Activated CD4-positive, alpha-beta T cell treated with anti-CD3 and anti-CD28 coated beads, Interleukin-2, amount 10 ng/mL, durations not matched to agents 7 days and 5 days (primary cell): Measurements from ENCODE around the gene CLSTN2. TPM values are rescaled to one million over a fixed set of nuclear protein-coding genes. Genes with fewer than 3 reads are reported as not detected.

Experiments
- CTCF ChIA-PET: fragments of 350-600 bp; sonication (Branson Sonifier 250); formaldehyde crosslinking; loops from one replicate; lab custom pipeline; 2021; ENCODE audit warnings: antibody characterized with exemption; lab: Charles Lee
- POLR2A ChIA-PET: fragments of 350-600 bp; sonication (Branson Sonifier 250); formaldehyde crosslinking; loops from one replicate; lab custom pipeline; 2021; ENCODE audit warnings: antibody characterized with exemption; lab: Charles Lee
- DNase-seq: peaks from one replicate; pipeline ENCODE4 v3.0.0-alpha.2; 2020
- H3K27ac Mint-ChIP-seq: one replicate; pipeline ENCODE4 v1.8.0; 2021; ENCODE audit warnings: mild to moderate bottlenecking, moderate library complexity, mixed read lengths
- H3K27me3 Mint-ChIP-seq: one replicate; pipeline ENCODE4 v1.8.0; 2021; ENCODE audit warnings: mixed read lengths
- H3K36me3 Mint-ChIP-seq: one replicate; pipeline ENCODE4 v1.8.0; 2021; ENCODE audit warnings: low read depth, mixed read lengths
- H3K4me1 Mint-ChIP-seq: one replicate; pipeline ENCODE4 v1.8.0; 2021; ENCODE audit warnings: mixed read lengths
- H3K4me3 Mint-ChIP-seq: one replicate; pipeline ENCODE4 v1.8.0; 2021; ENCODE audit warnings: mild to moderate bottlenecking, moderate library complexity, mixed read lengths
- H3K9me3 Mint-ChIP-seq: one replicate; pipeline ENCODE4 v1.8.0; 2021; ENCODE audit warnings: mixed read lengths
- total RNA-seq, 2 experiments: library from RNA; stranded (reverse); gene quantifications; one replicate each; pipeline ENCODE4 v1.2.3, GENCODE V29; 2021

Gene CLSTN2
- total RNA-seq, 2 experiments from 2014 or later: not detected

DNA sequence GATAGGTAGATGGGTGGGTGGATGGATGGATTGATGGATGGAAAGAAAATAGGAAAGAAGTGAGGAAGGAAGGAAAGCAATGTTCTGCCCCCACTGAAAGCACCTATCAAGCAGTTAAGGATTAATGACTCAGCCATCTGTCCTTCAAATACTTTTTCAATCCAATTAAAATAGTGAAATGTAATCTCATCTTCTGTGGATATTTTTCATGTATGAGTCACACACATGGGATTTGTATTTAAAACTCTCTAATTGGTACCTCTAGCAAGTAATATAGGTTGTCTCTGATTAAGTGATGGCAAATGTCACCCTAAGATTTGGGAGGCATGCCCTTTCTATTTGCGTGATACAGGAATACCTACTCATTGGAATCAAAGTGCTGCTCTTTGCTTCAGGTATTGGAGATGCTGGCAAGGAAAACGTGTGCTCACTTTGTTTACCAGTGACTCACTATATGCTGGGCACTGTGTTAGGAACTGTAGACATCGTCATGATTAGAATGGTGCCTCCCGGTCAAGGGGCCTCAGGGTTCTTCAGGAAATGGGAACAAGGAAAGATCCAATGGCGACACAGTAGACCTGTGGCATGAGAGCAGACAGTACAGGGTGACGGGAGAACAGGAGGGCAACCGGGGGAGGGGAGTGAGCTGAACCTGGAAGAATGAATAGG lies 230.1 kb downstream of the CLSTN2 start:
- Mint-ChIP-seq H3K27me3 (peaks cover under 1% of the 10 kb centered on the region), H3K36me3 (no peaks in the 10 kb centered on the region), H3K27ac (no peak overlapping the region), H3K4me1 (no peaks in the 10 kb centered on the region), H3K4me3 (no peak overlapping the region), H3K9me3 (no peaks in the 10 kb centered on the region)
- ChIA-PET POLR2A (interaction anchor here (0.7 kb wide), 1 partner anchor 1199 kb away, joined by 3 read pairs; no protein-coding TSS in a partner anchor), CTCF (no interaction called here)
- DNase-seq: no peak

GRCh38 chr3:140165781-140166180 lies 230.8 kb downstream of the CLSTN2 start:
- ChIA-PET CTCF (no interaction called here), POLR2A (interaction anchor here (0.7 kb wide), 1 partner anchor 1199 kb away, joined by 3 read pairs; no protein-coding TSS in a partner anchor)
- no peak overlapping the region for H3K4me3 Mint-ChIP-seq
- no peaks in the 10 kb centered on the region for H3K4me1 Mint-ChIP-seq
- peaks cover 3% of the 10 kb centered on the region for H3K27me3 Mint-ChIP-seq
- no peak overlapping the region for H3K27ac Mint-ChIP-seq
- H3K9me3 Mint-ChIP-seq: no peaks in the 10 kb centered on the region
- no peaks in the 10 kb centered on the region for H3K36me3 Mint-ChIP-seq
- DNase-seq: no peak

DNA sequence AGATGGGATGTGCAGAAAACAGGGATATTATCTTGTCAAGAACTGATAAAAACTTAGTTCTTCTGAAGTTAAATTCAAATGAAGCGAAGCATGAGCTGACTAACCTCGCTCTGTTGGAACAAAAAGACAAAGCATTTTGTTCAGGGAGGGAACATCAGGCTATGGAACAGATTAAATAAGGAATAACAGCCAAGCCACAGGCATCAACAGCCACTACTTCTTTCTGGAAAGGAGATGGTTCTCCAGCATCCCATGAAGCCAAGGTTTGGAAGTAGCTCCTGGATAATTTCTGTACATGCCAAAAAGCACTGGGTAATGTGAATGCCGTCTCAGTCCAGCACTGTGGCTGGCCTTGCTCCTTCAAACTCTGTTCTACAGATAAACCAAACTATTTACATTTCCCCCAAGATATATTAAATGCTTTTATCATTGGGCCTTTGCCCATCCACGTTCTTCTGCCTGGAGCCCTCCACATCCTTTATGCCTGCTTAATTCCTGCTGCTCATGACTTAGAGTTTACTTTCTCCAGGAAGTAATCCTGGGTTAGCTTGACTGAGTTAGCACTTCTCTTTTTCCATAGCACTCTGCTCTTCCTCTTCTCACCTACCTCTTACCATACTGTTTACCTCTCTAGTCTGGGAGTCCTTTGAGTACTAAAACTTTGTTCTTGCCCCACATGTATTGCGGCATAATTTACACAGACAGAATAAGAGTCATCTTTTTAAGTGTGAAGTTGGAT lies 232.0 kb downstream of the CLSTN2 start:
- POLR2A ChIA-PET: no interaction called here
- CTCF ChIA-PET: no interaction called here
- Mint-ChIP-seq H3K4me3 (no peak overlapping the region), H3K27me3 (peaks cover 3% of the 10 kb centered on the region), H3K27ac (no peak overlapping the region), H3K9me3 (no peaks in the 10 kb centered on the region), H3K4me1 (no peaks in the 10 kb centered on the region), H3K36me3 (no peaks in the 10 kb centered on the region)
- no peak for DNase-seq

- Mint-ChIP-seq H3K4me1 (no peaks in the 10 kb centered on the region), H3K36me3 (no peaks in the 10 kb centered on the region), H3K27me3 (peaks cover 3% of the 10 kb centered on the region), H3K4me3 (no peak overlapping the region), H3K27ac (no peak overlapping the region), H3K9me3 (no peaks in the 10 kb centered on the region)
- CTCF ChIA-PET: no interaction called here
- POLR2A ChIA-PET: no interaction called here
- DNase-seq: no peak
These were observed 232.8 kb downstream of the CLSTN2 start for GRCh38 chr3:140167600-140168281.

GRCh38 chr3:140170612-140171011 lies 235.6 kb downstream of the CLSTN2 start:
- CTCF ChIA-PET: no interaction called here
- H3K27me3 Mint-ChIP-seq: peaks cover 5% of the 10 kb centered on the region
- no peak overlapping the region for H3K4me3 Mint-ChIP-seq
- H3K4me1 Mint-ChIP-seq: no peaks in the 10 kb centered on the region
- H3K27ac Mint-ChIP-seq: no peak overlapping the region
- H3K36me3 Mint-ChIP-seq: no peaks in the 10 kb centered on the region
- POLR2A ChIA-PET: no interaction called here
- H3K9me3 Mint-ChIP-seq: no peaks in the 10 kb centered on the region
- no peak for DNase-seq

DNA sequence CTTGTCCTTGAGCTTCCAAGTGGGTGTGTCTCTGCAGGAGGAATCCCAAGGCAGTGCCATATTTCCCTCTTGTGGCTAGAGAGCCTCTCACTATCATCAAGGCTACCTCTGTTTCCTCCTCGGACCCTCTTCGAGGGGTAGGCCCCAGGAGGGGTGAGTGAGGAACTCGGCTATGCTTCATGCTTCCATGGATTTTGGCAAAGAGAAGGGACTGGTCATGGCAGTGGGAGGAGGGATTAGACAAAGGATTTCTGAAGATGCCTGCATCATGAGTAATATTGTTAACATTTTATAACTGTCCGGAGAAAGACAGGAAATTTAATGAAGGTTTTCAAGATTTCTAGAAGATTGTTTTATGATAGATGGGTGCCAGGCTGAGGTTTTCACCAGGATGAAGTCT lies 241.5 kb downstream of the CLSTN2 start:
- ChIA-PET POLR2A (no interaction called here), CTCF (no interaction called here)
- Mint-ChIP-seq H3K9me3 (no peaks in the 10 kb centered on the region), H3K4me1 (no peaks in the 10 kb centered on the region), H3K4me3 (no peak overlapping the region), H3K36me3 (no peaks in the 10 kb centered on the region), H3K27me3 (peaks cover 2% of the 10 kb centered on the region), H3K27ac (no peak overlapping the region)
- DNase-seq: no peak

DNA sequence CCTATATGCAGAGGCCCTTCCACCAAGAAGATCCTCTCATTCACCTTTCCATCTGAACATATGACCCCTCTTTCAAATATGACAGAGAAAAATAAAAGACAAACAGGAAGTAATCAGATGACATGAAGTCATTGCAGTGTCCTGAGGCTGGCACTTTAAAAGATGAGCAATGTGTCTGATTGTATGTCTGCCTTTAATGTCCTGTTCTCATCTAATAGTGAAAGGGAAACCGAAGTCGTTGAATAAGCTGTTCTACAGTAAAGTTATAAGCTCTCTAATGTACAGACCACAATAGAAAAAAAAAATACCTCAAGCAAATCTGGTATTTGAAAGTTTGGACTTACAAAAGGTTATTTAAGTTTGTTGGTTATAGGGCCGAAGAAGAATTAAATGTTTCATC lies 243.0 kb downstream of the CLSTN2 start:
- no peaks in the 10 kb centered on the region for H3K4me1 Mint-ChIP-seq
- POLR2A ChIA-PET: no interaction called here
- H3K36me3 Mint-ChIP-seq: no peaks in the 10 kb centered on the region
- H3K9me3 Mint-ChIP-seq: no peaks in the 10 kb centered on the region
- H3K4me3 Mint-ChIP-seq: no peak overlapping the region
- no peak for DNase-seq
- H3K27me3 Mint-ChIP-seq: peaks cover 2% of the 10 kb centered on the region
- CTCF ChIA-PET: interaction anchor here (1.2 kb wide), 1 partner anchor 27 kb away, joined by 3 read pairs; no protein-coding TSS in a partner anchor
- H3K27ac Mint-ChIP-seq: no peak overlapping the region

GRCh38 chr3:140178482-140178881 lies 243.5 kb downstream of the CLSTN2 start:
- no peaks in the 10 kb centered on the region for H3K4me1 Mint-ChIP-seq
- no peaks in the 10 kb centered on the region for H3K9me3 Mint-ChIP-seq
- H3K27ac Mint-ChIP-seq: no peak overlapping the region
- POLR2A ChIA-PET: no interaction called here
- no peaks in the 10 kb centered on the region for H3K36me3 Mint-ChIP-seq
- H3K27me3 Mint-ChIP-seq: peaks cover 2% of the 10 kb centered on the region
- no peak for DNase-seq
- H3K4me3 Mint-ChIP-seq: no peak overlapping the region
- CTCF ChIA-PET: interaction anchor here (1.2 kb wide), 1 partner anchor 27 kb away, joined by 3 read pairs; no protein-coding TSS in a partner anchor

- H3K36me3 Mint-ChIP-seq: no peaks in the 10 kb centered on the region
- H3K4me3 Mint-ChIP-seq: no peak overlapping the region
- H3K27ac Mint-ChIP-seq: no peak overlapping the region
- H3K27me3 Mint-ChIP-seq: no peaks in the 10 kb centered on the region
- no peaks in the 10 kb centered on the region for H3K4me1 Mint-ChIP-seq
- DNase-seq: no peak
- ChIA-PET CTCF (no interaction called here), POLR2A (no interaction called here)
- H3K9me3 Mint-ChIP-seq: no peaks in the 10 kb centered on the region
These were observed 245.6 kb downstream of the CLSTN2 start for GRCh38 chr3:140180603-140181002.

- ChIA-PET CTCF (interaction anchor here (0.6 to 0.7 kb wide), 2 partner anchors 248 to 356 kb away, joined by 3 read pairs; no protein-coding TSS in a partner anchor), POLR2A (no interaction called here)
- no peak overlapping the region for H3K27ac Mint-ChIP-seq
- no peaks in the 10 kb centered on the region for H3K4me1 Mint-ChIP-seq
- no peaks in the 10 kb centered on the region for H3K27me3 Mint-ChIP-seq
- no peak for DNase-seq
- H3K36me3 Mint-ChIP-seq: no peaks in the 10 kb centered on the region
- no peak overlapping the region for H3K4me3 Mint-ChIP-seq
- no peaks in the 10 kb centered on the region for H3K9me3 Mint-ChIP-seq
These were observed 250.4 kb downstream of the CLSTN2 start for GRCh38 chr3:140185375-140185774.

DNA sequence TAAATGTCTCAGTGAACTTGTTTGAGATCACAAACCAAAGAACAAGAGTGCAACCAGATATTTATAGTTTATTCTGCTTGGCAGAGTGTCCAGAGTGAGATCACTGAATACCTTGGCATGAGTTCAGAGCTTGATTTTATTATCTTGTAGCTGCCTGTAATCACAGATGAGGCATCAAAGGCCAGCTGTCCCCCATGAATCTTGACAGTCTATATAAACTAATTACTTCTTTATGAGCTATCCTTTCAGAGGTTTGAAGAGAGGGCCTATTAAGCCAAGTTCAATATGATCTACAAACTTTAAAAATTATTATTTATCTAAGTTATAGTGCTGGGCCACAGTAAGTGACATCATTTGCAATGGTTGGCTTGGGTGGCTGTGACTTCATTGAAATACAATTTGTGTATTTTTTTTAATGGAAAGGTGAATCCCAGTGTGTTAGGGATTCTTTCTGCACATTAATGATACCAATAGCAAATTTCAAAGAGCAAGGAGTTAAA lies 251.5 kb downstream of the CLSTN2 start:
- DNase-seq: no peak
- no peaks in the 10 kb centered on the region for H3K4me1 Mint-ChIP-seq
- POLR2A ChIA-PET: no interaction called here
- no peak overlapping the region for H3K27ac Mint-ChIP-seq
- H3K4me3 Mint-ChIP-seq: no peak overlapping the region
- CTCF ChIA-PET: no interaction called here
- H3K27me3 Mint-ChIP-seq: peaks cover 1% of the 10 kb centered on the region
- no peaks in the 10 kb centered on the region for H3K9me3 Mint-ChIP-seq
- no peaks in the 10 kb centered on the region for H3K36me3 Mint-ChIP-seq

GRCh38 chr3:140187028-140187427 lies 252.0 kb downstream of the CLSTN2 start:
- Mint-ChIP-seq H3K4me1 (no peaks in the 10 kb centered on the region), H3K36me3 (no peaks in the 10 kb centered on the region), H3K27ac (no peak overlapping the region), H3K9me3 (no peaks in the 10 kb centered on the region), H3K27me3 (peaks cover 1% of the 10 kb centered on the region), H3K4me3 (no peak overlapping the region)
- ChIA-PET CTCF (no interaction called here), POLR2A (no interaction called here)
- DNase-seq: no peak
